ENCODE measurements around the gene SNAP25. TPM values are rescaled to one million over a fixed set of nuclear protein-coding genes. Genes with fewer than 3 reads are reported as not detected.

The SNAP25 gene
- total RNA-seq, 1 donor from 2014 or later = 0.43 TPM

DNA sequence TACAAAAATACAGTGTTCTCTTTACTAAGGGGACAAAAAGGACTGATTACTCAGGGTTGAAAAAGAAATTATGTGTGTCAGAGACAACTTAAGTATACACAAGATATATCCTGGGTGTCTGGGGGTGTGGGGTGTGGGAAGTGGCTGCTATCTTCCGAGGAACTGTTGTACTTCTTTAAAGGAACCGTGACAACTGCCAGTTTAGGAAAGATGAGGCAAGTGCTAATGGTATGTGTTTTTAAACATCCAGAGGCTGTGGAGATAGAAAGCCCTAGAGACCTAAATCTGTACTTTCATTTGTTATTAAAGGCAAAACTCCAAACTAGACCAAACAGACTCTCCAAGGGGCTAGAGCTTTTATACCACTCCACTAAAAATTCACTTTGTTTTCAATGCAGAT, 95.6 kb downstream of the SNAP25 start:
- H3K9me3 ChIP-seq = no peaks in the 10 kb centered on the region
- H3K27ac ChIP-seq = peak overlapping the region; percentile 62 to 66
- H3K36me3 ChIP-seq = no peaks in the 10 kb centered on the region
- intact Hi-C loops (cut with DNase I) = no loop called here
- H3K27me3 ChIP-seq = no peaks in the 10 kb centered on the region
- DNase-seq (ENCODE audit: low spot score in 2 of 2) = no peak
- no peak for TF ChIP-seq CTCF (IDR thresholded peaks at IDR 0.05)
- H3K4me1 ChIP-seq = peaks cover 0 to 22% of the 10 kb centered on the region in 2 donors
- H3K4me3 ChIP-seq = peak overlapping the region in 1 of 2 donors; percentile 17

DNA sequence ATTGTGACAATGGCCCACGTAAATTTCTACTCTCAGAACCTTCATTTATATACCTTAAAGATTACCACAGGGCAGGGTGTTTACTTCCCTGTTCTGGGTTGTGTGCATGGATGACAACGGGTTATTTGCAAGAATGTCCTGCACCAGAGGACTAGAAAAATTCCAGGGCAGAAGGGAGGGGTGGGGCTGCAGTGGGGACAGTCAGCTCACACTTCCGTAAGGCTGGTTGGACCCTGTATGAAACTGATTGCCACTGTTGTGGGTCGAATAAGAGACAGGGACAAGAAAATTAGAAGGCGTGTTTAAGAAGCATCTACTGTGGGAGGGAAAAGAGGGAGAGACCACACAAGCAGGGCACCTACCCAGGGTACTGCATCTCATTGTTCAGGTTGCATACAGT, 96.5 kb downstream of the SNAP25 start:
- intact Hi-C loops (cut with DNase I) = no loop called here

DNA sequence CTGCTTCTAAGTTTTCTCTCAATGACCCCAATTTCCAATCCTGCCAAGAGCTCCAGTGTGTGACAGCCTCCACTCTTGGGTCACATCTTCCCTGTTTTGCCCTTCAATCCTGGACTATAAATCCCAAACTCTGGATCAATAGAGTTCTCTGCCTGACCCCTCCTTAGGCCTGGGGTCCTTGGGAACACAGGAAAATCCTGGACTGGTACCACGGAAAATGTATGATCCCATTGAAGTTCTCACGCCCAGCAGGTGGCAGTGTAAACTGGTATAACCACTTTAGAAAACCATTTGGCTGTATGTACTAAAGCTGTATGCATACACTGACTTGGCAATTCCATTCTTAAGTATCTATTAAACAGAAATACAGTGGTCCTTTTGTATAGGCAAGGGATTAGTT, 98.0 kb downstream of the SNAP25 start:
- H3K27ac ChIP-seq = no peak overlapping the region
- H3K9me3 ChIP-seq = no peaks in the 10 kb centered on the region
- no peak overlapping the region for H3K4me3 ChIP-seq
- DNase-seq (ENCODE audit: low spot score in 2 of 2) = no peak
- no peaks in the 10 kb centered on the region for H3K36me3 ChIP-seq
- H3K4me1 ChIP-seq = peaks cover 0 to 20% of the 10 kb centered on the region in 2 donors
- H3K27me3 ChIP-seq = no peaks in the 10 kb centered on the region
- intact Hi-C loops (cut with DNase I) = no loop called here
- TF ChIP-seq CTCF (IDR thresholded peaks at IDR 0.05) = no peak

More for the DNA sequence above, 96.5 kb downstream of the SNAP25 start:
- Histone ChIP-seq H3K27me3 (no peaks in the 10 kb centered on the region), H3K9me3 (no peaks in the 10 kb centered on the region), H3K4me1 (peaks cover 0 to 20% of the 10 kb centered on the region in 2 donors), H3K4me3 (no peak overlapping the region), H3K36me3 (no peaks in the 10 kb centered on the region), H3K27ac (peak overlapping the region in 1 of 2 donors; percentile 66)
- no peak for TF ChIP-seq CTCF (IDR thresholded peaks at IDR 0.05)
- DNase-seq (ENCODE audit: low spot score in 2 of 2) = no peak

DNA sequence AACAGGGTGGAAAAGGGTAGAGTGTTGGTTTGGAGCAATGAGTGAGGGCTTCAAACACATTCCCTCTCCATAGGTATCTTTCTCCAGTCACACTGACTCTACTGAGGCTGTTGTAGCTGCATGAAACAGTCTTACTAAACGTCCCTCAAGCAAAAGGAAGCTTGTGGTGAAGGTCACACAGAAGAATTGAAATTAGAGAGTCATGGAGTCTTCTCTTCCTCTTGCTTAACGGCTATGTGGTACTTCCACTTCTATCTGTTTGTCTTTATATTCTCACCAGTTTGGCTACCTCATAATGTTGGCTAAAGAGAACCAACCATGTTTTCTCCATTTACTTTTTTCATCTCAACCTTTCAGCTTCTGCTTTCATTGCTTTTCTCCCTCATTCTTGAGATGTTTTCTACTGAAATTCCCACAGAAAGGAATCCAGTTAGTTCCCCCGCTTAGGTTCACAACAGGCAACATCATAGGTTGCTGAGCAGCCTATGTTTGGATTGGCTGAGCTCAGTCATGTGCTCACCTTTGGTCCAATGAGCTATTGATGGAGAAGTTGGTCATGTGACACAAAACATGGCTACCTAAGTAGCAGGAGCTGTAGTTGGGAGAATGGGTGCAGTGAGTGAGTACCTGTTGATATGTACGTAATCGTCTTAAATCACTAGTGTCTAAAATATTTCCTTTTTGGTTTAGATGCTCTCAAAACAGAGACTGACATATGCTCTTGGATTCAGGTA, 99.8 kb downstream of the SNAP25 start:
- TF ChIP-seq CTCF (IDR thresholded peaks at IDR 0.05) = no peak
- Histone ChIP-seq H3K27ac (no peak overlapping the region), H3K4me1 (peaks cover 0 to 16% of the 10 kb centered on the region in 2 donors), H3K36me3 (no peaks in the 10 kb centered on the region), H3K9me3 (no peaks in the 10 kb centered on the region), H3K4me3 (no peak overlapping the region), H3K27me3 (no peaks in the 10 kb centered on the region)
- no peak for DNase-seq (ENCODE audit: low spot score in 2 of 2)
- intact Hi-C loops (cut with DNase I) = no loop called here

GRCh38 chr20:10319855-10320254, 101.2 kb downstream of the SNAP25 start:
- intact Hi-C loops (cut with DNase I) = no loop called here
- Histone ChIP-seq H3K9me3 (no peaks in the 10 kb centered on the region), H3K4me1 (peaks cover 0 to 5% of the 10 kb centered on the region in 2 donors), H3K27ac (no peak overlapping the region), H3K27me3 (no peaks in the 10 kb centered on the region), H3K36me3 (no peaks in the 10 kb centered on the region), H3K4me3 (no peak overlapping the region)
- DNase-seq (ENCODE audit: low spot score in 2 of 2) = no peak
- no peak for TF ChIP-seq CTCF (IDR thresholded peaks at IDR 0.05)
